H9 (cell line): Measurements from ENCODE around the gene SLC2A9. TPM values are rescaled to one million over a fixed set of nuclear protein-coding genes. Genes with fewer than 3 reads are reported as not detected.

ENCODE experiments used
- DNase-seq: peaks from one replicate; pipeline ENCODE4 v3.0.0-alpha.2; 2017
- H2AFZ ChIP-seq: one replicate; pipeline ENCODE4 v1.6.1; 2013; ENCODE audit warnings: mild to moderate bottlenecking, low read length, control low read depth, moderate library complexity
- H2AK5ac ChIP-seq: 2 replicates; pipeline ENCODE4 v1.6.1; 2013; ENCODE audit warnings: low read length, control low read depth, mixed read lengths; ENCODE audit not compliant: insufficient read length
- H2BK120ac ChIP-seq: one replicate; pipeline ENCODE4 v1.6.1; 2013; ENCODE audit warnings: low read depth, mild to moderate bottlenecking, low read length, control low read depth, inconsistent platforms; ENCODE audit not compliant: poor library complexity, severe bottlenecking
- H2BK12ac ChIP-seq: 2 replicates; pipeline ENCODE4 v1.6.1; 2013; ENCODE audit warnings: low read length, control low read depth, mixed read lengths, low read depth; ENCODE audit not compliant: insufficient read length
- H2BK15ac ChIP-seq: 2 replicates; pipeline ENCODE4 v1.6.1; 2013; ENCODE audit warnings: low read depth, low read length, control low read depth
- H2BK20ac ChIP-seq: one replicate; pipeline ENCODE4 v1.6.1; 2013; ENCODE audit warnings: low read depth, mild to moderate bottlenecking, low read length, control low read depth, inconsistent platforms; ENCODE audit not compliant: poor library complexity, severe bottlenecking
- H2BK5ac ChIP-seq: 2 replicates; pipeline ENCODE4 v1.6.1; 2013; ENCODE audit warnings: low read length, control low read depth, mixed read lengths; ENCODE audit not compliant: insufficient read length
- H3K14ac ChIP-seq: 2 replicates; pipeline ENCODE4 v1.6.1; 2013; ENCODE audit warnings: low read length, control low read depth; ENCODE audit not compliant: insufficient read depth
- H3K18ac ChIP-seq: 2 replicates; pipeline ENCODE4 v1.6.1; 2013; ENCODE audit warnings: low read depth, mild to moderate bottlenecking, mixed read lengths, low read length, control low read depth; ENCODE audit not compliant: insufficient read length
- H3K23ac ChIP-seq: 2 replicates; pipeline ENCODE4 v1.6.1; 2013; ENCODE audit warnings: low read length, control low read depth, mixed read lengths, low read depth; ENCODE audit not compliant: insufficient read length
- H3K23me2 ChIP-seq: 2 replicates; pipeline ENCODE4 v1.6.1; 2013; ENCODE audit warnings: low read depth, mild to moderate bottlenecking, mixed read lengths, low read length, control low read depth; ENCODE audit not compliant: insufficient read length, poor library complexity, severe bottlenecking
- H3K27ac ChIP-seq: 2 replicates; pipeline ENCODE4 v1.5.1; 2013; ENCODE audit warnings: low read length, control low read depth, mixed read lengths, low read depth; ENCODE audit not compliant: insufficient read length
- H3K27me3 ChIP-seq: 2 replicates; pipeline ENCODE4 v1.6.1; 2013; ENCODE audit warnings: low read length, control low read depth, inconsistent platforms; ENCODE audit not compliant: insufficient read depth
- H3K4ac ChIP-seq: 2 replicates; pipeline ENCODE4 v1.6.1; 2013; ENCODE audit warnings: low read depth, mild to moderate bottlenecking, control low read depth, inconsistent platforms, low read length, moderate library complexity
- H3K4me1 ChIP-seq: 2 replicates; pipeline ENCODE4 v1.6.1; 2013; ENCODE audit warnings: low read length, control low read depth, inconsistent platforms; ENCODE audit not compliant: insufficient read depth
- H3K4me2 ChIP-seq: 2 replicates; pipeline ENCODE4 v1.6.1; 2013; ENCODE audit warnings: low read length, control low read depth, mixed read lengths; ENCODE audit not compliant: insufficient read length, insufficient read depth
- H3K56ac ChIP-seq: 2 replicates; pipeline ENCODE4 v1.6.1; 2013; ENCODE audit warnings: low read depth, mild to moderate bottlenecking, mixed read lengths, low read length, control low read depth; ENCODE audit not compliant: insufficient read length
- H3K79me1 ChIP-seq: 2 replicates; pipeline ENCODE4 v1.6.1; 2013; ENCODE audit warnings: low read depth, mild to moderate bottlenecking, moderate library complexity, low read length, control low read depth, inconsistent platforms; ENCODE audit not compliant: insufficient read depth, poor library complexity, severe bottlenecking
- H3K79me2 ChIP-seq: 2 replicates; pipeline ENCODE4 v1.6.1; 2013; ENCODE audit warnings: low read length, control low read depth, inconsistent platforms; ENCODE audit not compliant: insufficient read depth
- H3K9ac ChIP-seq: 2 replicates; pipeline ENCODE4 v1.6.1; 2013; ENCODE audit warnings: low read length, control low read depth, mixed read lengths; ENCODE audit not compliant: insufficient read length; ENCODE audit errors: extremely low read depth
- H3K9me3 ChIP-seq: one replicate; pipeline ENCODE4 v1.6.1; 2013; ENCODE audit warnings: low read depth, low read length, inconsistent platforms; ENCODE audit not compliant: control insufficient read depth
- H3T11ph ChIP-seq: one replicate; pipeline ENCODE4 v1.6.1; 2013; ENCODE audit warnings: mild to moderate bottlenecking, low read length, control low read depth, inconsistent platforms
- H4K20me1 ChIP-seq: one replicate; pipeline ENCODE4 v1.6.1; 2013; ENCODE audit not compliant: control insufficient read depth, insufficient read length, insufficient read depth
- H4K5ac ChIP-seq: 2 replicates; pipeline ENCODE4 v1.6.1; 2013; ENCODE audit warnings: low read depth, mild to moderate bottlenecking, mixed read lengths, low read length, control low read depth; ENCODE audit not compliant: insufficient read length
- H4K8ac ChIP-seq: replicated peaks from 2 replicates; pipeline ENCODE4 v1.6.1; 2013; ENCODE audit warnings: low read length, control low read depth, mixed read lengths, low read depth; ENCODE audit not compliant: insufficient read length
- H4K91ac ChIP-seq: 2 replicates; pipeline ENCODE4 v1.6.1; 2013; ENCODE audit warnings: low read depth, mild to moderate bottlenecking, moderate library complexity, mixed read lengths, low read length, control low read depth; ENCODE audit not compliant: insufficient read length
- H3K27ac Mint-ChIP-seq, 3 experiments: 2 replicates in 2 of 3; 3 replicates in 1 of 3; pipeline ENCODE4 v1.8.0; 2020 to 2021; ENCODE audit warnings: mixed read lengths in 3 of 3, mild to moderate bottlenecking in 1 of 3, moderate library complexity in 1 of 3
- H3K27me3 Mint-ChIP-seq: 2 replicates; pipeline ENCODE4 v1.8.0; 2021; ENCODE audit warnings: low read depth, mild to moderate bottlenecking, moderate library complexity, mixed read lengths
- H3K36me3 Mint-ChIP-seq, 3 experiments: 2 replicates in 2 of 3; 3 replicates in 1 of 3; pipeline ENCODE4 v1.8.0; 2020 to 2021; ENCODE audit warnings: low read depth in 3 of 3, mixed read lengths in 3 of 3; ENCODE audit not compliant: insufficient read depth in 1 of 3
- H3K4me1 Mint-ChIP-seq, 2 experiments: 2 replicates each; pipeline ENCODE4 v1.8.0; 2020; ENCODE audit warnings: mixed read lengths in 2 of 2
- H3K4me3 Mint-ChIP-seq, 2 experiments: 2 replicates in 1 of 2; 3 replicates in 1 of 2; pipeline ENCODE4 v1.8.0; 2020 to 2021; ENCODE audit warnings: mild to moderate bottlenecking in 2 of 2, mixed read lengths in 2 of 2, moderate library complexity in 1 of 2
- H3K9me3 Mint-ChIP-seq, 2 experiments: 2 replicates in 1 of 2; 3 replicates in 1 of 2; pipeline ENCODE4 v1.8.0; 2020; ENCODE audit warnings: mild to moderate bottlenecking in 2 of 2, mixed read lengths in 2 of 2, moderate library complexity in 1 of 2
- WGBS: extraction: QIAGEN DNeasy Blood & Tissue Kit; methylation state at CpG from one replicate; pipeline ENCODE4 v1.1.7; 2013; ENCODE audit warnings: missing lambda C conversion rate, low lambda C conversion rate, mixed read lengths; ENCODE audit not compliant: insufficient read length; ENCODE audit errors: extremely low coverage; 5-methylcytosine and 5-hydroxymethylcytosine counted together
- total RNA-seq: library from RNA; stranded (reverse); gene quantifications from 2 replicates; pipeline ENCODE4 v1.2.1, GENCODE V29; 2021
- TF ChIP-seq, protein P1 (sequence below): fragments of 200-600 bp; sonication (generic); conservative IDR thresholded peaks from 3 replicates; pipeline ENCODE4 v1.8.0; 2021; ENCODE audit warnings: antibody characterized with exemption, mild to moderate bottlenecking

The SLC2A9 gene
- total RNA-seq, 1 experiment from 2014 or later, result 0.79 TPM

DNA sequence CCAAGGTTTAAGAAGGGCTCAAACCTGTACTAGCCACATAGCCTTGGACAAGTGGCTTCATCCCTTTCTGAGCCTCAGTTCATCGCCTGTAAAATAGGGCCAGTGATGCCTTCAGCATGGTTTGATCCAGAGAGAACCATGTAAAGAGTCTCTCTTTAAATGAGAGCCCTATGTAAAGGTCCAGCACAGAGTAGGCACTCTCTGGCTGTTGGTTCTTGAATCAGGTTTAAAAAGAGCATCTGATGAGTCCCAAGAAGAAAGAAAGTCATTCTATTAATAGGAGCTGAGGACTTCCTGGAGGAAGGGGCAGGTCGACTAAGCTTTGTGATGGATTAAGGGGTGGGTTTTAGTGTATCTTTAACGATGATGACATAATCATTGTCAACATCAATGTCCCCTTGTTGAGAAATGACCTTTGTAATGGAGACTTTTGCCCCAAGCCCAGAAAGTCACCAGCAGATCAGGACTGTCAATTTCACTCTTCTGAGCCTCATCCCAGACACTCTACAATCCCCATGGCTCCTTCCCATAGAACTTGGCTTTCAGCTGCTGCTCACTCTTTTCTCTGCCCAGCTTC lies 4.0 kb upstream of the SLC2A9 start:
- H4K5ac ChIP-seq, result no peak overlapping the region
- no peak overlapping the region for H3K18ac ChIP-seq
- H4K20me1 ChIP-seq, result no peaks in the 10 kb centered on the region
- no peak overlapping the region for H2BK12ac ChIP-seq
- peaks cover 33% of the 10 kb centered on the region for H3K27me3 Mint-ChIP-seq
- H3K23ac ChIP-seq, result no peak overlapping the region
- TF ChIP-seq, protein P1, sequence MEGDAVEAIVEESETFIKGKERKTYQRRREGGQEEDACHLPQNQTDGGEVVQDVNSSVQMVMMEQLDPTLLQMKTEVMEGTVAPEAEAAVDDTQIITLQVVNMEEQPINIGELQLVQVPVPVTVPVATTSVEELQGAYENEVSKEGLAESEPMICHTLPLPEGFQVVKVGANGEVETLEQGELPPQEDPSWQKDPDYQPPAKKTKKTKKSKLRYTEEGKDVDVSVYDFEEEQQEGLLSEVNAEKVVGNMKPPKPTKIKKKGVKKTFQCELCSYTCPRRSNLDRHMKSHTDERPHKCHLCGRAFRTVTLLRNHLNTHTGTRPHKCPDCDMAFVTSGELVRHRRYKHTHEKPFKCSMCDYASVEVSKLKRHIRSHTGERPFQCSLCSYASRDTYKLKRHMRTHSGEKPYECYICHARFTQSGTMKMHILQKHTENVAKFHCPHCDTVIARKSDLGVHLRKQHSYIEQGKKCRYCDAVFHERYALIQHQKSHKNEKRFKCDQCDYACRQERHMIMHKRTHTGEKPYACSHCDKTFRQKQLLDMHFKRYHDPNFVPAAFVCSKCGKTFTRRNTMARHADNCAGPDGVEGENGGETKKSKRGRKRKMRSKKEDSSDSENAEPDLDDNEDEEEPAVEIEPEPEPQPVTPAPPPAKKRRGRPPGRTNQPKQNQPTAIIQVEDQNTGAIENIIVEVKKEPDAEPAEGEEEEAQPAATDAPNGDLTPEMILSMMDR, result no peak
- no peaks in the 10 kb centered on the region for H3K23me2 ChIP-seq
- H3K27me3 ChIP-seq, result no peaks in the 10 kb centered on the region
- WGBS, result no CpG with 5 or more reads among the region's 3 CpGs
- no peak overlapping the region for H2BK20ac ChIP-seq
- no peak overlapping the region for H3K4me2 ChIP-seq
- peaks cover 4 to 8% of the 10 kb centered on the region in 2 experiments; a peak in 3 of 4 replicates for H3K4me1 Mint-ChIP-seq
- H4K8ac ChIP-seq, result no peak overlapping the region
- H2BK5ac ChIP-seq, result no peak overlapping the region
- no peak overlapping the region for H2BK120ac ChIP-seq
- H3K14ac ChIP-seq, result no peak overlapping the region
- no peak for DNase-seq
- no peak overlapping the region for H3K4ac ChIP-seq
- H3K27ac ChIP-seq, result no peak overlapping the region
- H4K91ac ChIP-seq, result no peak overlapping the region
- H3K79me1 ChIP-seq, result no peaks in the 10 kb centered on the region
- no peak overlapping the region for H3T11ph ChIP-seq
- H3K9me3 Mint-ChIP-seq, result no peaks in the 10 kb centered on the region; a peak in 1 of 5 replicates
- H3K36me3 Mint-ChIP-seq, result no peaks in the 10 kb centered on the region
- H2BK15ac ChIP-seq, result no peak overlapping the region
- no peaks in the 10 kb centered on the region for H3K79me2 ChIP-seq
- no peak overlapping the region for H3K56ac ChIP-seq
- no peaks in the 10 kb centered on the region for H3K4me1 ChIP-seq
- H2AFZ ChIP-seq, result no peak overlapping the region
- no peaks in the 10 kb centered on the region for H3K9me3 ChIP-seq
- no peak overlapping the region for H3K27ac Mint-ChIP-seq
- H3K4me3 Mint-ChIP-seq, result no peak overlapping the region
- no peak overlapping the region for H3K9ac ChIP-seq
- H2AK5ac ChIP-seq, result no peak overlapping the region
